ENCODE results near the gene ABCC11.

GRCh38 chr16:48157302-48157701, 90.0 kb downstream of the ABCC11 start:
- TF ChIP-seq EZH2 (IDR thresholded peaks at IDR 0.05): no peak
- TF ChIP-seq POLR2AphosphoS5 (IDR thresholded peaks at IDR 0.05; ENCODE audit: borderline replicate concordance, low read depth, low read length): no peak
